HepG2 (cell line): ENCODE data around the gene ARFGEF2. TPM values are rescaled to one million over a fixed set of nuclear protein-coding genes. Genes with fewer than 3 reads are reported as not detected.
A peak's percentile ranks its signal among the peaks of the same experiment; 100 is the strongest.

Experiments
- E2F5 ChIP-seq: sonication (generic); formaldehyde crosslinking; conservative IDR thresholded peaks from 2 replicates; pipeline ENCODE4 v1.4.0; 2020; ENCODE audit warnings: missing genetic modification reagents
- EP300 ChIP-seq, 3 experiments: sonication (generic) in 1 of 3; formaldehyde crosslinking in 1 of 3; IDR thresholded peaks; 2 replicates each; pipeline versions ENCODE4 v1.5.1 to v1.6.1; 2011 to 2020; ENCODE audit warnings: low read depth in 2 of 3, low read length in 2 of 3, borderline replicate concordance in 1 of 3, improper control_type of control experiment in 1 of 3, mild to moderate bottlenecking in 1 of 3, missing genetic modification reagents in 1 of 3, moderate library complexity in 1 of 3
- ETV5 ChIP-seq: IDR thresholded peaks from 2 replicates; pipeline ENCODE4 v1.6.1; 2018; ENCODE audit warnings: missing biosample characterization, missing genetic modification reagents, inconsistent platforms, borderline replicate concordance
- FOSL1 ChIP-seq: sonication (generic); formaldehyde crosslinking; IDR thresholded peaks from 2 replicates; pipeline ENCODE4 v1.9.0; 2021; ENCODE audit warnings: missing genetic modification reagents, borderline replicate concordance
- FOXP4 ChIP-seq: sonication (generic); formaldehyde crosslinking; IDR thresholded peaks from 2 replicates; pipeline ENCODE4 v1.4.0; 2020; ENCODE audit warnings: missing genetic modification reagents
- HBP1 ChIP-seq: IDR thresholded peaks from 2 replicates; pipeline ENCODE4 v1.6.1; 2016; ENCODE audit warnings: low read depth, control low read depth
- NFKBIZ ChIP-seq: IDR thresholded peaks from 2 replicates; pipeline ENCODE4 v1.6.1; 2018; ENCODE audit warnings: missing genetic modification reagents, missing compliant biosample characterization
- POLR2G ChIP-seq: fragments of 200-400 bp; formaldehyde crosslinking; IDR thresholded peaks from 2 replicates; pipeline ENCODE4 v1.6.1; 2018; ENCODE audit warnings: mild to moderate bottlenecking, low read depth, low read length, moderate library complexity
- SNRNP70 ChIP-seq: fragments of 200-400 bp; formaldehyde crosslinking; IDR thresholded peaks from 2 replicates; pipeline ENCODE4 v1.6.1; 2017; ENCODE audit warnings: mild to moderate bottlenecking, low read depth, low read length, moderate library complexity
- TFAP4 ChIP-seq: sonication (generic); IDR thresholded peaks from 2 replicates; pipeline ENCODE4 v1.6.1; 2016; ENCODE audit warnings: low read depth, borderline replicate concordance
- TFE3 ChIP-seq: IDR thresholded peaks from 2 replicates; pipeline ENCODE4 v1.6.1; 2016
- ZKSCAN1 ChIP-seq: fragments of 150-350 bp; IDR thresholded peaks from 2 replicates; pipeline ENCODE4 v1.6.1; 2014; ENCODE audit warnings: low read length
- ZNF350 ChIP-seq: sonication (generic); formaldehyde crosslinking; IDR thresholded peaks from 2 replicates; pipeline ENCODE4 v1.4.0; 2020; ENCODE audit warnings: mild to moderate bottlenecking, low read depth, missing genetic modification reagents, borderline replicate concordance
- ZNF691 ChIP-seq: sonication (generic); formaldehyde crosslinking; IDR thresholded peaks from 2 replicates; pipeline ENCODE4 v1.4.0; 2020; ENCODE audit warnings: missing genetic modification reagents, low read depth, mild to moderate bottlenecking, borderline replicate concordance
- ZNF816 ChIP-seq: sonication (generic); formaldehyde crosslinking; IDR thresholded peaks from 2 replicates; pipeline ENCODE4 v1.8.0; 2022; ENCODE audit warnings: missing genetic modification reagents, mild to moderate bottlenecking, borderline replicate concordance
- ZSCAN12 ChIP-seq: sonication (generic); formaldehyde crosslinking; IDR thresholded peaks from 2 replicates; pipeline ENCODE4 v1.9.0; 2021; ENCODE audit warnings: mild to moderate bottlenecking, missing genetic modification reagents
- polyA plus RNA-seq, 8 experiments: library from polyadenylated mRNA; depleted of rRNA in 3 of 8; stranded (reverse) in 7 of 8; unstranded in 1 of 8; fragments of >200 nt; fragmentation: Illumina TruSeq in 4 of 8; extraction: Trizol in 4 of 8; gene quantifications; 2 replicates each; pipeline versions ENCODE4 v1.2.1 to v1.2.3, GENCODE V29; 2011 to 2016; ENCODE audit warnings: low read depth in 4 of 8, missing spikeins in 1 of 8, mixed read lengths in 1 of 8; ENCODE audit not compliant: insufficient read depth in 1 of 8
- total RNA-seq, 5 experiments: library from RNA; depleted of rRNA; stranded (reverse); fragments of >200 nt; fragmentation: Illumina TruSeq; extraction: Trizol; gene quantifications; 2 replicates each; pipeline ENCODE4 v1.2.3, GENCODE V29; 2016; ENCODE audit warnings: low read depth in 1 of 5

The ARFGEF2 gene
- total and polyA plus RNA-seq, 2 of the 13 experiments (the other 11 are each of a cell fraction or from before 2014, with no cell fraction given), result 44.0 to 60.8 TPM

- TF ChIP-seq TFE3 (no peak), ZSCAN12 (CRISPR knock-in tag) (no peak), HBP1 (CRISPR knock-in tag) (no peak), POLR2G (peak; percentile 82), NFKBIZ (CRISPR knock-in tag) (peak; percentile 34; the same call in 1 of the 2 replicates), ZNF350 (CRISPR knock-in tag) (no peak), ZKSCAN1 (no peak), ZNF816 (CRISPR knock-in tag) (no peak), FOSL1 (no peak), FOXP4 (CRISPR knock-in tag) (0 out of 2 replicates have a peak, but pooled peaks have one; percentile 26), E2F5 (CRISPR knock-in tag) (no peak), ETV5 (CRISPR knock-in tag) (peak; percentile 52; the same call in 1 of the 2 replicates), EP300 (IDR thresholded peaks at IDR 0.05; ENCODE audit: low read depth in 2 of 2, low read length in 2 of 2) (peak in 1 of 2 experiments; percentile 83; a peak in 2 of 4 replicates), EP300 (CRISPR knock-in tag; IDR thresholded peaks at IDR 0.05; ENCODE audit: borderline replicate concordance) (peak; percentile 73), ZNF691 (CRISPR knock-in tag) (0 out of 2 replicates have a peak, but pooled peaks have one; percentile 36), SNRNP70 (no peak), TFAP4 (no peak)
Observed at GRCh38 chr20:48923149-48923718, 1.7 kb downstream of the ARFGEF2 start (continued).
